Mesenchymal stem cell (in vitro differentiated cells and primary cell): ENCODE results near the gene NAP1L5.

Source experiments
- DNase-seq: peaks from one replicate; pipeline ENCODE4 v3.0.0-alpha.2; 2013
- H2AFZ ChIP-seq: one replicate; pipeline ENCODE4 v1.6.1; 2013; ENCODE audit warnings: low read depth, mild to moderate bottlenecking, control low read depth, inconsistent platforms, low read length, moderate library complexity
- H2AK5ac ChIP-seq: 2 replicates; pipeline ENCODE4 v1.6.1; 2013; ENCODE audit warnings: low read length, moderate library complexity, mild to moderate bottlenecking, inconsistent platforms; ENCODE audit not compliant: severe bottlenecking
- H2BK120ac ChIP-seq: one replicate; pipeline ENCODE4 v1.6.1; 2013; ENCODE audit warnings: low read depth, mild to moderate bottlenecking, inconsistent platforms, low read length, moderate library complexity
- H2BK12ac ChIP-seq, 2 experiments: one replicate each; pipeline ENCODE4 v1.6.1; 2013; ENCODE audit warnings: inconsistent platforms in 2 of 2, low read length in 2 of 2, mild to moderate bottlenecking in 2 of 2, moderate library complexity in 2 of 2, control low read depth in 1 of 2
- H2BK15ac ChIP-seq: one replicate; pipeline ENCODE4 v1.6.1; 2013; ENCODE audit warnings: mild to moderate bottlenecking, low read depth, inconsistent platforms; ENCODE audit not compliant: poor library complexity, severe bottlenecking
- H2BK5ac ChIP-seq: 2 replicates; pipeline ENCODE4 v1.6.1; 2013; ENCODE audit warnings: low read depth, mild to moderate bottlenecking, low read length, control low read depth, inconsistent platforms; ENCODE audit not compliant: poor library complexity, severe bottlenecking
- H3K14ac ChIP-seq, 2 experiments: one replicate each; pipeline ENCODE4 v1.6.1; 2013; ENCODE audit warnings: inconsistent platforms in 2 of 2, low read length in 2 of 2, control low read depth in 1 of 2, mild to moderate bottlenecking in 1 of 2, moderate library complexity in 1 of 2
- H3K18ac ChIP-seq, 2 experiments: one replicate each; pipeline ENCODE4 v1.6.1; 2013; ENCODE audit warnings: inconsistent platforms in 2 of 2, low read length in 2 of 2, control low read depth in 1 of 2, low read depth in 1 of 2, mild to moderate bottlenecking in 1 of 2
- H3K23ac ChIP-seq, 2 experiments: one replicate each; pipeline ENCODE4 v1.6.1; 2013; ENCODE audit warnings: inconsistent platforms in 2 of 2, low read length in 2 of 2, mild to moderate bottlenecking in 2 of 2, moderate library complexity in 2 of 2, control low read depth in 1 of 2
- H3K27ac ChIP-seq: 2 replicates; pipeline ENCODE4 v1.5.1; 2013; ENCODE audit warnings: mild to moderate bottlenecking, moderate library complexity, low read length, control low read depth, inconsistent platforms; ENCODE audit not compliant: poor library complexity, severe bottlenecking
- H3K27me3 ChIP-seq, 2 experiments: 2 replicates each; pipeline versions ENCODE4 v1.6.1 to v1.7.0; 2013; ENCODE audit warnings: low read length in 2 of 2, mild to moderate bottlenecking in 2 of 2, moderate library complexity in 2 of 2, control low read depth in 1 of 2, inconsistent platforms in 1 of 2; ENCODE audit not compliant: control insufficient read depth in 1 of 2, insufficient read depth in 1 of 2
- H3K36me3 ChIP-seq, 2 experiments: 2 replicates each; pipeline versions ENCODE4 v1.6.1 to v1.7.0; 2013; ENCODE audit warnings: low read length in 2 of 2, control low read depth in 1 of 2, inconsistent platforms in 1 of 2, low read depth in 1 of 2, mild to moderate bottlenecking in 1 of 2; ENCODE audit not compliant: insufficient read depth in 2 of 2, control insufficient read depth in 1 of 2
- H3K4ac ChIP-seq, 2 experiments: one replicate each; pipeline ENCODE4 v1.6.1; 2013; ENCODE audit warnings: inconsistent platforms in 2 of 2, low read length in 2 of 2, mild to moderate bottlenecking in 2 of 2, moderate library complexity in 2 of 2, control low read depth in 1 of 2, low read depth in 1 of 2
- H3K4me1 ChIP-seq: 2 replicates; pipeline ENCODE4 v1.6.1; 2013; ENCODE audit warnings: low read depth, low read length, control low read depth; ENCODE audit not compliant: control insufficient read depth, insufficient read depth
- H3K4me2 ChIP-seq: 2 replicates; pipeline ENCODE4 v1.6.1; 2013; ENCODE audit warnings: low read length, mild to moderate bottlenecking, inconsistent platforms; ENCODE audit not compliant: poor library complexity, severe bottlenecking
- H3K4me3 ChIP-seq, 2 experiments: 2 replicates each; pipeline versions ENCODE4 v1.5.1 to v1.7.0; 2013; ENCODE audit warnings: low read length in 2 of 2, mild to moderate bottlenecking in 2 of 2, control low read depth in 1 of 2, low read depth in 1 of 2; ENCODE audit not compliant: insufficient read depth in 1 of 2
- H3K79me1 ChIP-seq: replicated peaks from 2 replicates; pipeline ENCODE4 v1.6.1; 2013; ENCODE audit warnings: mild to moderate bottlenecking, control low read depth, low read length, inconsistent platforms; ENCODE audit not compliant: poor library complexity, severe bottlenecking
- H3K9ac ChIP-seq: 2 replicates; pipeline ENCODE4 v1.7.0; 2013; ENCODE audit warnings: mild to moderate bottlenecking, low read length, moderate library complexity
- H3K9me3 ChIP-seq: 2 replicates; pipeline ENCODE4 v1.7.0; 2013; ENCODE audit warnings: mild to moderate bottlenecking, low read length; ENCODE audit not compliant: control insufficient read depth
- H4K8ac ChIP-seq: one replicate; pipeline ENCODE4 v1.6.1; 2013; ENCODE audit warnings: inconsistent platforms, mild to moderate bottlenecking, low read length, moderate library complexity
- H4K91ac ChIP-seq: one replicate; pipeline ENCODE4 v1.6.1; 2013; ENCODE audit warnings: mild to moderate bottlenecking, low read length, inconsistent platforms
- WGBS: methylation state at CpG from one replicate; pipeline ENCODE4 v1.1.7; 2013; ENCODE audit warnings: mixed read lengths; 5-methylcytosine and 5-hydroxymethylcytosine counted together

The NAP1L5 gene

GRCh38 chr4:88738180-88738579 is 40.6 kb upstream of the NAP1L5 start:
- no peaks in the 10 kb centered on the region for H3K79me1 ChIP-seq
- no peak overlapping the region for H3K4ac ChIP-seq
- no peak overlapping the region for H3K18ac ChIP-seq
- no peak overlapping the region for H2BK120ac ChIP-seq
- no peak overlapping the region for H3K4me2 ChIP-seq
- H3K23ac ChIP-seq: no peak overlapping the region
- H3K14ac ChIP-seq: no peak overlapping the region
- H2AFZ ChIP-seq: no peak overlapping the region
- no peak overlapping the region for H2BK5ac ChIP-seq
- no peak overlapping the region for H4K91ac ChIP-seq
- no peak overlapping the region for H2BK12ac ChIP-seq
- no peak for DNase-seq
- H3K27ac ChIP-seq: peak overlapping the region; percentile 64
- H3K36me3 ChIP-seq: peaks cover 4 to 43% of the 10 kb centered on the region in 2 experiments
- H2AK5ac ChIP-seq: peak overlapping the region; percentile 79
- H4K8ac ChIP-seq: no peak overlapping the region
- H2BK15ac ChIP-seq: no peak overlapping the region
- no peak overlapping the region for H3K4me3 ChIP-seq
- H3K9me3 ChIP-seq: no peaks in the 10 kb centered on the region
- no peaks in the 10 kb centered on the region for H3K27me3 ChIP-seq
- WGBS: 92% methylated on average over 4 of the region's 4 CpGs
- no peak overlapping the region for H3K9ac ChIP-seq
- peaks cover 9% of the 10 kb centered on the region for H3K4me1 ChIP-seq

DNA sequence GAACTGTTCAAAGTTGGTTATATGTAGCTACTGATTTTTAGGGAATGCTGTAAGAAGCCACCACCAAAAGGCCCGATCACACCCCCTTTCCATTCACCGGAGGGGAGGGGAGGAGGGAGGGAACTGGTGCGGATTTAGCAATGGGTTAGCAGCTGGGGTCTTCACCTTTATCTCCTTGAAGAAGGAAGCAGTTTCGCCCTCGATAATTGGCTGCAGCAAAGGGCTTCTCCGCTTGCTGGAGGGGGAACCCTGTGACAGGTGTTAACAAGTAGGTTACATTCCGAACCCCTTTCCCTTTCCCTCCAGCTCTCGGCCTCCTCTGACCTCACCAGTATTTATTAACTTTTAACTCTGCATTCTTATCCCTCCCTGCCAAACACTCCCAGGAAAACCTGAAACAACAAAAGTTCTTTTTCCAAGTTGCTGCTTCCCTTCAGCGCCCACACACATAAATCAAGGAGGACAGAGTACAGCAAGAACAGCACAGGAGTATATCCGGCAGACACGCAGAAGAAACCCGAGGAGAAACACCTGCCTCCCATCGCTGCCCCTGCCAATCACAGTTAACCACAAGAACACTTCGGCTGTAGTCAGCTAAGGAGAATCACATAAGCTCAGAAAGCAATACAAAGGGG is 39.8 kb upstream of the NAP1L5 start:
- Histone ChIP-seq H3K4me2 (peak overlapping the region; percentile 70), H2AK5ac (no peak overlapping the region), H3K79me1 (no peaks in the 10 kb centered on the region), H3K4me3 (no peak overlapping the region), H3K4ac (no peak overlapping the region), H2AFZ (no peak overlapping the region), H2BK5ac (no peak overlapping the region), H3K14ac (no peak overlapping the region), H3K18ac (no peak overlapping the region), H2BK15ac (no peak overlapping the region), H3K27ac (peak overlapping the region; percentile 64), H2BK12ac (no peak overlapping the region), H3K9me3 (no peaks in the 10 kb centered on the region), H2BK120ac (no peak overlapping the region), H3K23ac (no peak overlapping the region), H4K91ac (no peak overlapping the region), H4K8ac (no peak overlapping the region), H3K4me1 (peaks cover 9% of the 10 kb centered on the region), H3K27me3 (no peaks in the 10 kb centered on the region), H3K9ac (no peak overlapping the region), H3K36me3 (peaks cover 4 to 48% of the 10 kb centered on the region in 2 experiments)
- 60% methylated on average over 11 of the region's 14 CpGs for WGBS
- peak; percentile 17 for DNase-seq

GRCh38 chr4:88736264-88736663 is 38.6 kb upstream of the NAP1L5 start:
- Histone ChIP-seq H2AK5ac (no peak overlapping the region), H3K9me3 (no peaks in the 10 kb centered on the region), H2BK5ac (no peak overlapping the region), H3K27me3 (no peaks in the 10 kb centered on the region), H3K4ac (no peak overlapping the region), H3K9ac (no peak overlapping the region), H4K91ac (no peak overlapping the region), H3K23ac (no peak overlapping the region), H4K8ac (no peak overlapping the region), H3K79me1 (no peaks in the 10 kb centered on the region), H3K14ac (no peak overlapping the region), H2BK12ac (no peak overlapping the region), H2AFZ (no peak overlapping the region), H3K27ac (no peak overlapping the region), H3K18ac (no peak overlapping the region), H3K4me3 (no peak overlapping the region), H3K4me1 (peaks cover 9% of the 10 kb centered on the region), H3K36me3 (peaks cover 4 to 54% of the 10 kb centered on the region in 2 experiments), H2BK120ac (no peak overlapping the region), H3K4me2 (no peak overlapping the region), H2BK15ac (no peak overlapping the region)
- no peak for DNase-seq
- 95% methylated on average over 3 of the region's 3 CpGs for WGBS

GRCh38 chr4:88735564-88735963 is 37.9 kb upstream of the NAP1L5 start:
- no peak overlapping the region for H2BK5ac ChIP-seq
- H2BK15ac ChIP-seq: no peak overlapping the region
- WGBS: 100% methylated on average over 1 of the region's 1 CpG

More at GRCh38 chr4:88735564-88735963, 37.9 kb upstream of the NAP1L5 start:
- no peak overlapping the region for H3K23ac ChIP-seq
- H3K27me3 ChIP-seq: no peaks in the 10 kb centered on the region
- no peaks in the 10 kb centered on the region for H3K9me3 ChIP-seq
- H2AK5ac ChIP-seq: no peak overlapping the region
- H3K27ac ChIP-seq: no peak overlapping the region
- no peak overlapping the region for H3K14ac ChIP-seq
- H4K8ac ChIP-seq: no peak overlapping the region
- H3K18ac ChIP-seq: no peak overlapping the region
- H3K79me1 ChIP-seq: no peaks in the 10 kb centered on the region
- no peak overlapping the region for H4K91ac ChIP-seq
- no peak overlapping the region for H3K4me3 ChIP-seq
- peaks cover 9 to 54% of the 10 kb centered on the region in 2 experiments for H3K36me3 ChIP-seq
- no peak for DNase-seq
- H3K4me1 ChIP-seq: peaks cover 9% of the 10 kb centered on the region
- no peak overlapping the region for H3K9ac ChIP-seq
- H3K4ac ChIP-seq: no peak overlapping the region
- H2BK12ac ChIP-seq: no peak overlapping the region
- no peak overlapping the region for H3K4me2 ChIP-seq
- no peak overlapping the region for H2AFZ ChIP-seq
- no peak overlapping the region for H2BK120ac ChIP-seq
